Mesenchymal stem cell (in vitro differentiated cells and primary cell): Measurements from ENCODE around the gene FOXC2.

Source experiments
- DNase-seq: peaks from one replicate; pipeline ENCODE4 v3.0.0-alpha.2; 2013
- H2AFZ ChIP-seq: one replicate; pipeline ENCODE4 v1.6.1; 2013; ENCODE audit warnings: low read depth, mild to moderate bottlenecking, control low read depth, inconsistent platforms, low read length, moderate library complexity
- H2AK5ac ChIP-seq: 2 replicates; pipeline ENCODE4 v1.6.1; 2013; ENCODE audit warnings: low read length, moderate library complexity, mild to moderate bottlenecking, inconsistent platforms; ENCODE audit not compliant: severe bottlenecking
- H2BK120ac ChIP-seq: one replicate; pipeline ENCODE4 v1.6.1; 2013; ENCODE audit warnings: low read depth, mild to moderate bottlenecking, inconsistent platforms, low read length, moderate library complexity
- H2BK12ac ChIP-seq, 2 experiments: one replicate each; pipeline ENCODE4 v1.6.1; 2013; ENCODE audit warnings: inconsistent platforms in 2 of 2, low read length in 2 of 2, mild to moderate bottlenecking in 2 of 2, moderate library complexity in 2 of 2, control low read depth in 1 of 2
- H2BK15ac ChIP-seq: one replicate; pipeline ENCODE4 v1.6.1; 2013; ENCODE audit warnings: mild to moderate bottlenecking, low read depth, inconsistent platforms; ENCODE audit not compliant: poor library complexity, severe bottlenecking
- H2BK5ac ChIP-seq: 2 replicates; pipeline ENCODE4 v1.6.1; 2013; ENCODE audit warnings: low read depth, mild to moderate bottlenecking, low read length, control low read depth, inconsistent platforms; ENCODE audit not compliant: poor library complexity, severe bottlenecking
- H3K14ac ChIP-seq, 2 experiments: one replicate each; pipeline ENCODE4 v1.6.1; 2013; ENCODE audit warnings: inconsistent platforms in 2 of 2, low read length in 2 of 2, control low read depth in 1 of 2, mild to moderate bottlenecking in 1 of 2, moderate library complexity in 1 of 2
- H3K18ac ChIP-seq, 2 experiments: one replicate each; pipeline ENCODE4 v1.6.1; 2013; ENCODE audit warnings: inconsistent platforms in 2 of 2, low read length in 2 of 2, control low read depth in 1 of 2, low read depth in 1 of 2, mild to moderate bottlenecking in 1 of 2
- H3K23ac ChIP-seq, 2 experiments: one replicate each; pipeline ENCODE4 v1.6.1; 2013; ENCODE audit warnings: inconsistent platforms in 2 of 2, low read length in 2 of 2, mild to moderate bottlenecking in 2 of 2, moderate library complexity in 2 of 2, control low read depth in 1 of 2
- H3K27ac ChIP-seq: 2 replicates; pipeline ENCODE4 v1.5.1; 2013; ENCODE audit warnings: mild to moderate bottlenecking, moderate library complexity, low read length, control low read depth, inconsistent platforms; ENCODE audit not compliant: poor library complexity, severe bottlenecking
- H3K27me3 ChIP-seq, 2 experiments: 2 replicates each; pipeline versions ENCODE4 v1.6.1 to v1.7.0; 2013; ENCODE audit warnings: low read length in 2 of 2, mild to moderate bottlenecking in 2 of 2, moderate library complexity in 2 of 2, control low read depth in 1 of 2, inconsistent platforms in 1 of 2; ENCODE audit not compliant: control insufficient read depth in 1 of 2, insufficient read depth in 1 of 2
- H3K36me3 ChIP-seq, 2 experiments: 2 replicates each; pipeline versions ENCODE4 v1.6.1 to v1.7.0; 2013; ENCODE audit warnings: low read length in 2 of 2, control low read depth in 1 of 2, inconsistent platforms in 1 of 2, low read depth in 1 of 2, mild to moderate bottlenecking in 1 of 2; ENCODE audit not compliant: insufficient read depth in 2 of 2, control insufficient read depth in 1 of 2
- H3K4ac ChIP-seq, 2 experiments: one replicate each; pipeline ENCODE4 v1.6.1; 2013; ENCODE audit warnings: inconsistent platforms in 2 of 2, low read length in 2 of 2, mild to moderate bottlenecking in 2 of 2, moderate library complexity in 2 of 2, control low read depth in 1 of 2, low read depth in 1 of 2
- H3K4me1 ChIP-seq: 2 replicates; pipeline ENCODE4 v1.6.1; 2013; ENCODE audit warnings: low read depth, low read length, control low read depth; ENCODE audit not compliant: control insufficient read depth, insufficient read depth
- H3K4me2 ChIP-seq: 2 replicates; pipeline ENCODE4 v1.6.1; 2013; ENCODE audit warnings: low read length, mild to moderate bottlenecking, inconsistent platforms; ENCODE audit not compliant: poor library complexity, severe bottlenecking
- H3K4me3 ChIP-seq, 2 experiments: 2 replicates each; pipeline versions ENCODE4 v1.5.1 to v1.7.0; 2013; ENCODE audit warnings: low read length in 2 of 2, mild to moderate bottlenecking in 2 of 2, control low read depth in 1 of 2, low read depth in 1 of 2; ENCODE audit not compliant: insufficient read depth in 1 of 2
- H3K79me1 ChIP-seq: replicated peaks from 2 replicates; pipeline ENCODE4 v1.6.1; 2013; ENCODE audit warnings: mild to moderate bottlenecking, control low read depth, low read length, inconsistent platforms; ENCODE audit not compliant: poor library complexity, severe bottlenecking
- H3K9ac ChIP-seq: 2 replicates; pipeline ENCODE4 v1.7.0; 2013; ENCODE audit warnings: mild to moderate bottlenecking, low read length, moderate library complexity
- H3K9me3 ChIP-seq: 2 replicates; pipeline ENCODE4 v1.7.0; 2013; ENCODE audit warnings: mild to moderate bottlenecking, low read length; ENCODE audit not compliant: control insufficient read depth
- H4K8ac ChIP-seq: one replicate; pipeline ENCODE4 v1.6.1; 2013; ENCODE audit warnings: inconsistent platforms, mild to moderate bottlenecking, low read length, moderate library complexity
- H4K91ac ChIP-seq: one replicate; pipeline ENCODE4 v1.6.1; 2013; ENCODE audit warnings: mild to moderate bottlenecking, low read length, inconsistent platforms
- WGBS: methylation state at CpG from one replicate; pipeline ENCODE4 v1.1.7; 2013; ENCODE audit warnings: mixed read lengths; 5-methylcytosine and 5-hydroxymethylcytosine counted together

Gene FOXC2

GRCh38 chr16:86549076-86549892, 17.3 kb upstream of the FOXC2 start:
- Histone ChIP-seq H3K9ac (no peak overlapping the region), H3K36me3 (peaks cover 49 to 82% of the 10 kb centered on the region in 2 experiments), H2BK12ac (no peak overlapping the region), H2AFZ (no peak overlapping the region), H3K27me3 (no peaks in the 10 kb centered on the region), H2BK120ac (no peak overlapping the region), H3K9me3 (no peaks in the 10 kb centered on the region), H3K27ac (no peak overlapping the region), H2AK5ac (no peak overlapping the region), H4K91ac (no peak overlapping the region), H3K18ac (no peak overlapping the region), H3K4me2 (no peak overlapping the region), H2BK15ac (no peak overlapping the region), H4K8ac (no peak overlapping the region), H3K4me3 (no peak overlapping the region), H3K79me1 (peaks cover 43% of the 10 kb centered on the region), H3K23ac (no peak overlapping the region), H3K14ac (no peak overlapping the region), H3K4me1 (peaks cover 6% of the 10 kb centered on the region), H3K4ac (no peak overlapping the region), H2BK5ac (no peak overlapping the region)
- no peak for DNase-seq
- 80% methylated on average over 8 of the region's 8 CpGs for WGBS

GRCh38 chr16:86549893-86550190, 16.8 kb upstream of the FOXC2 start:
- DNase-seq = no peak
- Histone ChIP-seq H3K27ac (no peak overlapping the region), H3K9me3 (no peaks in the 10 kb centered on the region), H3K4me1 (peaks cover 6% of the 10 kb centered on the region), H3K4ac (no peak overlapping the region), H2BK120ac (no peak overlapping the region), H3K4me3 (no peak overlapping the region), H3K9ac (no peak overlapping the region), H4K91ac (no peak overlapping the region), H3K4me2 (no peak overlapping the region), H2AFZ (no peak overlapping the region), H2BK15ac (no peak overlapping the region), H2BK5ac (no peak overlapping the region), H3K14ac (no peak overlapping the region), H3K18ac (no peak overlapping the region), H3K36me3 (peaks cover 49 to 77% of the 10 kb centered on the region in 2 experiments), H3K23ac (no peak overlapping the region), H3K79me1 (peaks cover 44% of the 10 kb centered on the region), H2AK5ac (no peak overlapping the region), H4K8ac (no peak overlapping the region), H2BK12ac (no peak overlapping the region), H3K27me3 (no peaks in the 10 kb centered on the region)
- 97% methylated on average over 7 of the region's 7 CpGs for WGBS

GRCh38 chr16:86550281-86550680, 16.3 kb upstream of the FOXC2 start:
- H3K4ac ChIP-seq = no peak overlapping the region
- H4K8ac ChIP-seq = no peak overlapping the region
- no peak overlapping the region for H3K18ac ChIP-seq
- H2BK15ac ChIP-seq = no peak overlapping the region
- H3K23ac ChIP-seq = peak overlapping the region in 1 of 2 experiments; percentile 11
- H3K14ac ChIP-seq = no peak overlapping the region
- H2BK120ac ChIP-seq = no peak overlapping the region
- H2AFZ ChIP-seq = no peak overlapping the region
- H3K27me3 ChIP-seq = no peaks in the 10 kb centered on the region
- no peak overlapping the region for H2BK12ac ChIP-seq
- H4K91ac ChIP-seq = no peak overlapping the region
- H3K9ac ChIP-seq = no peak overlapping the region
- H3K9me3 ChIP-seq = no peaks in the 10 kb centered on the region
- H3K36me3 ChIP-seq = peaks cover 48 to 72% of the 10 kb centered on the region in 2 experiments
- H3K4me2 ChIP-seq = no peak overlapping the region
- H3K79me1 ChIP-seq = peaks cover 42% of the 10 kb centered on the region
- no peak overlapping the region for H2BK5ac ChIP-seq
- H3K4me3 ChIP-seq = no peak overlapping the region
- H2AK5ac ChIP-seq = no peak overlapping the region
- WGBS = 96% methylated on average over 3 of the region's 5 CpGs
- no peak for DNase-seq
- H3K4me1 ChIP-seq = peaks cover 6% of the 10 kb centered on the region
- H3K27ac ChIP-seq = no peak overlapping the region

GRCh38 chr16:86553356-86553755, 13.3 kb upstream of the FOXC2 start:
- Histone ChIP-seq H3K4me3 (no peak overlapping the region), H2BK120ac (no peak overlapping the region), H3K18ac (no peak overlapping the region), H3K4me2 (no peak overlapping the region), H3K79me1 (peaks cover 40% of the 10 kb centered on the region), H4K91ac (no peak overlapping the region), H3K36me3 (peaks cover 29 to 42% of the 10 kb centered on the region in 2 experiments), H3K9me3 (no peaks in the 10 kb centered on the region), H3K9ac (no peak overlapping the region), H3K14ac (no peak overlapping the region), H3K4me1 (peaks cover 11% of the 10 kb centered on the region), H2AK5ac (no peak overlapping the region), H3K23ac (no peak overlapping the region), H3K4ac (peak overlapping the region in 1 of 2 experiments; percentile 28), H3K27me3 (peaks cover 0 to 6% of the 10 kb centered on the region in 2 experiments), H2BK12ac (no peak overlapping the region), H4K8ac (no peak overlapping the region), H2BK15ac (no peak overlapping the region), H2AFZ (no peak overlapping the region), H2BK5ac (no peak overlapping the region), H3K27ac (no peak overlapping the region)
- WGBS = 97% methylated on average over 21 of the region's 22 CpGs
- no peak for DNase-seq
